H9 (cell line): Measurements from ENCODE around the gene PSG11. TPM values are rescaled to one million over a fixed set of nuclear protein-coding genes. Genes with fewer than 3 reads are reported as not detected.
"Not testable (repeated sequence)": the region's sequence is repeated elsewhere in the genome, so short reads cannot be mapped to it uniquely, and the experiment has no call there.

Experiments
- DNase-seq: peaks from one replicate; pipeline ENCODE4 v3.0.0-alpha.2; 2017
- H2AFZ ChIP-seq: one replicate; pipeline ENCODE4 v1.6.1; 2013; ENCODE audit warnings: mild to moderate bottlenecking, low read length, control low read depth, moderate library complexity
- H2AK5ac ChIP-seq: 2 replicates; pipeline ENCODE4 v1.6.1; 2013; ENCODE audit warnings: low read length, control low read depth, mixed read lengths; ENCODE audit not compliant: insufficient read length
- H2BK120ac ChIP-seq: one replicate; pipeline ENCODE4 v1.6.1; 2013; ENCODE audit warnings: low read depth, mild to moderate bottlenecking, low read length, control low read depth, inconsistent platforms; ENCODE audit not compliant: poor library complexity, severe bottlenecking
- H2BK12ac ChIP-seq: 2 replicates; pipeline ENCODE4 v1.6.1; 2013; ENCODE audit warnings: low read length, control low read depth, mixed read lengths, low read depth; ENCODE audit not compliant: insufficient read length
- H2BK15ac ChIP-seq: 2 replicates; pipeline ENCODE4 v1.6.1; 2013; ENCODE audit warnings: low read depth, low read length, control low read depth
- H2BK20ac ChIP-seq: one replicate; pipeline ENCODE4 v1.6.1; 2013; ENCODE audit warnings: low read depth, mild to moderate bottlenecking, low read length, control low read depth, inconsistent platforms; ENCODE audit not compliant: poor library complexity, severe bottlenecking
- H2BK5ac ChIP-seq: 2 replicates; pipeline ENCODE4 v1.6.1; 2013; ENCODE audit warnings: low read length, control low read depth, mixed read lengths; ENCODE audit not compliant: insufficient read length
- H3K14ac ChIP-seq: 2 replicates; pipeline ENCODE4 v1.6.1; 2013; ENCODE audit warnings: low read length, control low read depth; ENCODE audit not compliant: insufficient read depth
- H3K18ac ChIP-seq: 2 replicates; pipeline ENCODE4 v1.6.1; 2013; ENCODE audit warnings: low read depth, mild to moderate bottlenecking, mixed read lengths, low read length, control low read depth; ENCODE audit not compliant: insufficient read length
- H3K23ac ChIP-seq: 2 replicates; pipeline ENCODE4 v1.6.1; 2013; ENCODE audit warnings: low read length, control low read depth, mixed read lengths, low read depth; ENCODE audit not compliant: insufficient read length
- H3K23me2 ChIP-seq: 2 replicates; pipeline ENCODE4 v1.6.1; 2013; ENCODE audit warnings: low read depth, mild to moderate bottlenecking, mixed read lengths, low read length, control low read depth; ENCODE audit not compliant: insufficient read length, poor library complexity, severe bottlenecking
- H3K27ac ChIP-seq: 2 replicates; pipeline ENCODE4 v1.5.1; 2013; ENCODE audit warnings: low read length, control low read depth, mixed read lengths, low read depth; ENCODE audit not compliant: insufficient read length
- H3K27me3 ChIP-seq: 2 replicates; pipeline ENCODE4 v1.6.1; 2013; ENCODE audit warnings: low read length, control low read depth, inconsistent platforms; ENCODE audit not compliant: insufficient read depth
- H3K4ac ChIP-seq: 2 replicates; pipeline ENCODE4 v1.6.1; 2013; ENCODE audit warnings: low read depth, mild to moderate bottlenecking, control low read depth, inconsistent platforms, low read length, moderate library complexity
- H3K4me1 ChIP-seq: 2 replicates; pipeline ENCODE4 v1.6.1; 2013; ENCODE audit warnings: low read length, control low read depth, inconsistent platforms; ENCODE audit not compliant: insufficient read depth
- H3K4me2 ChIP-seq: 2 replicates; pipeline ENCODE4 v1.6.1; 2013; ENCODE audit warnings: low read length, control low read depth, mixed read lengths; ENCODE audit not compliant: insufficient read length, insufficient read depth
- H3K56ac ChIP-seq: 2 replicates; pipeline ENCODE4 v1.6.1; 2013; ENCODE audit warnings: low read depth, mild to moderate bottlenecking, mixed read lengths, low read length, control low read depth; ENCODE audit not compliant: insufficient read length
- H3K79me1 ChIP-seq: 2 replicates; pipeline ENCODE4 v1.6.1; 2013; ENCODE audit warnings: low read depth, mild to moderate bottlenecking, moderate library complexity, low read length, control low read depth, inconsistent platforms; ENCODE audit not compliant: insufficient read depth, poor library complexity, severe bottlenecking
- H3K79me2 ChIP-seq: 2 replicates; pipeline ENCODE4 v1.6.1; 2013; ENCODE audit warnings: low read length, control low read depth, inconsistent platforms; ENCODE audit not compliant: insufficient read depth
- H3K9ac ChIP-seq: 2 replicates; pipeline ENCODE4 v1.6.1; 2013; ENCODE audit warnings: low read length, control low read depth, mixed read lengths; ENCODE audit not compliant: insufficient read length; ENCODE audit errors: extremely low read depth
- H3K9me3 ChIP-seq: one replicate; pipeline ENCODE4 v1.6.1; 2013; ENCODE audit warnings: low read depth, low read length, inconsistent platforms; ENCODE audit not compliant: control insufficient read depth
- H3T11ph ChIP-seq: one replicate; pipeline ENCODE4 v1.6.1; 2013; ENCODE audit warnings: mild to moderate bottlenecking, low read length, control low read depth, inconsistent platforms
- H4K20me1 ChIP-seq: one replicate; pipeline ENCODE4 v1.6.1; 2013; ENCODE audit not compliant: control insufficient read depth, insufficient read length, insufficient read depth
- H4K5ac ChIP-seq: 2 replicates; pipeline ENCODE4 v1.6.1; 2013; ENCODE audit warnings: low read depth, mild to moderate bottlenecking, mixed read lengths, low read length, control low read depth; ENCODE audit not compliant: insufficient read length
- H4K8ac ChIP-seq: replicated peaks from 2 replicates; pipeline ENCODE4 v1.6.1; 2013; ENCODE audit warnings: low read length, control low read depth, mixed read lengths, low read depth; ENCODE audit not compliant: insufficient read length
- H4K91ac ChIP-seq: 2 replicates; pipeline ENCODE4 v1.6.1; 2013; ENCODE audit warnings: low read depth, mild to moderate bottlenecking, moderate library complexity, mixed read lengths, low read length, control low read depth; ENCODE audit not compliant: insufficient read length
- H3K27ac Mint-ChIP-seq, 3 experiments: 2 replicates in 2 of 3; 3 replicates in 1 of 3; pipeline ENCODE4 v1.8.0; 2020 to 2021; ENCODE audit warnings: mixed read lengths in 3 of 3, mild to moderate bottlenecking in 1 of 3, moderate library complexity in 1 of 3
- H3K27me3 Mint-ChIP-seq: 2 replicates; pipeline ENCODE4 v1.8.0; 2021; ENCODE audit warnings: low read depth, mild to moderate bottlenecking, moderate library complexity, mixed read lengths
- H3K36me3 Mint-ChIP-seq, 3 experiments: 2 replicates in 2 of 3; 3 replicates in 1 of 3; pipeline ENCODE4 v1.8.0; 2020 to 2021; ENCODE audit warnings: low read depth in 3 of 3, mixed read lengths in 3 of 3; ENCODE audit not compliant: insufficient read depth in 1 of 3
- H3K4me1 Mint-ChIP-seq, 2 experiments: 2 replicates each; pipeline ENCODE4 v1.8.0; 2020; ENCODE audit warnings: mixed read lengths in 2 of 2
- H3K4me3 Mint-ChIP-seq, 2 experiments: 2 replicates in 1 of 2; 3 replicates in 1 of 2; pipeline ENCODE4 v1.8.0; 2020 to 2021; ENCODE audit warnings: mild to moderate bottlenecking in 2 of 2, mixed read lengths in 2 of 2, moderate library complexity in 1 of 2
- H3K9me3 Mint-ChIP-seq, 2 experiments: 2 replicates in 1 of 2; 3 replicates in 1 of 2; pipeline ENCODE4 v1.8.0; 2020; ENCODE audit warnings: mild to moderate bottlenecking in 2 of 2, mixed read lengths in 2 of 2, moderate library complexity in 1 of 2
- WGBS: extraction: QIAGEN DNeasy Blood & Tissue Kit; methylation state at CpG from one replicate; pipeline ENCODE4 v1.1.7; 2013; ENCODE audit warnings: missing lambda C conversion rate, low lambda C conversion rate, mixed read lengths; ENCODE audit not compliant: insufficient read length; ENCODE audit errors: extremely low coverage; 5-methylcytosine and 5-hydroxymethylcytosine counted together
- total RNA-seq: library from RNA; stranded (reverse); gene quantifications from 2 replicates; pipeline ENCODE4 v1.2.1, GENCODE V29; 2021

The PSG11 gene
- total RNA-seq, 1 experiment from 2014 or later: not detected

GRCh38 chr19:43003634-43004033, 22.6 kb downstream of the PSG11 start:
- H2AK5ac ChIP-seq, H4K20me1 ChIP-seq, H2BK20ac ChIP-seq, H2BK5ac ChIP-seq, DNase-seq, H3K4ac ChIP-seq, H3K79me2 ChIP-seq, H3K23me2 ChIP-seq, H3K27me3 Mint-ChIP-seq, H4K8ac ChIP-seq, H4K5ac ChIP-seq, H3K27me3 ChIP-seq, H2BK15ac ChIP-seq, H3K23ac ChIP-seq, H3T11ph ChIP-seq, H3K4me1 Mint-ChIP-seq, H3K4me1 ChIP-seq, H3K14ac ChIP-seq, H3K79me1 ChIP-seq, H4K91ac ChIP-seq, H3K4me3 Mint-ChIP-seq, H3K56ac ChIP-seq, H3K4me2 ChIP-seq, H3K27ac Mint-ChIP-seq, H2BK12ac ChIP-seq, H2BK120ac ChIP-seq, H3K9ac ChIP-seq, H2AFZ ChIP-seq, H3K27ac ChIP-seq, H3K18ac ChIP-seq: not testable (repeated sequence)
- H3K9me3 ChIP-seq: peaks cover 11% of the 10 kb centered on the region
- Mint-ChIP-seq H3K9me3 (peaks cover 80 to 85% of the 10 kb centered on the region in 2 experiments), H3K36me3 (peaks cover 0 to 20% (median 2%) of the 10 kb centered on the region in 3 experiments; a peak in 5 of 7 replicates)
- no CpG with 5 or more reads among the region's 1 CpG for WGBS

GRCh38 chr19:43002948-43003347, 23.3 kb downstream of the PSG11 start:
- H3K27me3 Mint-ChIP-seq, H3K14ac ChIP-seq, H3K4me1 ChIP-seq, H3K18ac ChIP-seq, H4K5ac ChIP-seq, H3K79me2 ChIP-seq, H2BK120ac ChIP-seq, H2BK5ac ChIP-seq, H3K27me3 ChIP-seq, H3T11ph ChIP-seq, H2AK5ac ChIP-seq, H2AFZ ChIP-seq, H3K4me3 Mint-ChIP-seq, H4K20me1 ChIP-seq, DNase-seq, H2BK15ac ChIP-seq, H3K79me1 ChIP-seq, H3K23ac ChIP-seq, H3K27ac Mint-ChIP-seq, H3K4ac ChIP-seq, H3K4me1 Mint-ChIP-seq, H2BK20ac ChIP-seq, H3K27ac ChIP-seq, H2BK12ac ChIP-seq, H3K56ac ChIP-seq, H4K91ac ChIP-seq, H4K8ac ChIP-seq, H3K23me2 ChIP-seq, H3K9ac ChIP-seq, H3K4me2 ChIP-seq: not testable (repeated sequence)
- WGBS: no CpG with 5 or more reads among the region's 2 CpGs
- Mint-ChIP-seq H3K36me3 (peaks cover 0 to 20% (median 2%) of the 10 kb centered on the region in 3 experiments; a peak in 5 of 7 replicates), H3K9me3 (peaks cover 83 to 88% of the 10 kb centered on the region in 2 experiments)
- peaks cover 11% of the 10 kb centered on the region for H3K9me3 ChIP-seq
